ENCODE measurements around the gene SNX1. TPM values are rescaled to one million over a fixed set of nuclear protein-coding genes. Genes with fewer than 3 reads are reported as not detected.

SNX1 gene
- total RNA-seq, 1 experiment from 2014 or later: 24.3 TPM

DNA sequence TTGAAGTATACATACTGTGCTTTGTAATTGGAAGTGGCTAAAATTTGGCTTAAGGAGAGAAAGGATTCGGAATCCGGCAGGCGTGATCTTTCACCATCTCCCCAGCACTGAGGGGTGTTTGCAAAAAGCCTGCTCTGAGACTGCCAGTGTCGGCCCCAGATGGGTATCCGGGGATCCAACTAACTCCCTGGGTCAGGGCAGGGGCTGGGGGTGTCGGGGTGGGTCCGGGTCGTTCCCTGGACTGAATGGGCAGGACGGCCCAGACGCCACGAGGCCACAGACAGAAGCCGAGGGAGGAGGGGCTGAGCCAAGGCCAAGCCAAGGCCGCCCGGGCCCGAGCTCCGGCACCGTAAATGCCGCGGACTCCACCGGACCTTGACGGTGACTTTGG lies 66.7 kb downstream of the SNX1 start:
- intact Hi-C loops (cut with micrococcal nuclease): no loop called here
- Histone ChIP-seq H3K4me2 (ENCODE audit: low read length) (peak overlapping the region; percentile 97), H3K9me2 (replicated peaks; ENCODE audit: low read length) (no peaks in the 10 kb centered on the region), H3K4me1 (ENCODE audit: insufficient read depth, low read length) (peaks cover 11% of the 10 kb centered on the region), H2AFZ (ENCODE audit: low read length) (0 out of 2 replicates have a peak overlapping the region, but pooled peaks have one; percentile 53), H3F3A (ENCODE audit: low read length, unreplicated experiment) (peaks cover 6% of the 10 kb centered on the region), H3K79me2 (ENCODE audit: low read length) (peaks cover 35% of the 10 kb centered on the region), H3K27ac (ENCODE audit: low read length) (peak overlapping the region; percentile 52), H3K4me3 (ENCODE audit: low read length) (peak overlapping the region; percentile 86), H3K9ac (ENCODE audit: low read length) (peak overlapping the region; percentile 98), H3K9me3 (ENCODE audit: low read length) (no peaks in the 10 kb centered on the region), H4K20me1 (ENCODE audit: low read length) (0 out of 2 replicates have a peak, but pooled peaks cover 19% of the 10 kb centered on the region), H3K36me3 (ENCODE audit: low read depth, low read length) (peaks cover 19% of the 10 kb centered on the region), H3K27me3 (ENCODE audit: low read length) (no peaks in the 10 kb centered on the region)
- ChIA-PET CTCF (no interaction called here), POLR2A (ENCODE audit: unreplicated experiment) (interaction anchor here (0.6 kb wide), 1 partner anchor 203 kb away, joined by 3 read pairs; no protein-coding TSS in a partner anchor)
- no TSS peak for BruUV-seq (replicated peaks)
- DNase-seq (no peak), ATAC-seq (peak; percentile 19)
- no peak for TF ChIP-seq EZH2 (IDR thresholded peaks at IDR 0.05; ENCODE audit: low read length, unreplicated experiment)
- no peak for TF ChIP-seq EZH2phosphoT487 (IDR thresholded peaks at IDR 0.05; ENCODE audit: borderline replicate concordance, low read length)
- TF ChIP-seq, protein P1, sequence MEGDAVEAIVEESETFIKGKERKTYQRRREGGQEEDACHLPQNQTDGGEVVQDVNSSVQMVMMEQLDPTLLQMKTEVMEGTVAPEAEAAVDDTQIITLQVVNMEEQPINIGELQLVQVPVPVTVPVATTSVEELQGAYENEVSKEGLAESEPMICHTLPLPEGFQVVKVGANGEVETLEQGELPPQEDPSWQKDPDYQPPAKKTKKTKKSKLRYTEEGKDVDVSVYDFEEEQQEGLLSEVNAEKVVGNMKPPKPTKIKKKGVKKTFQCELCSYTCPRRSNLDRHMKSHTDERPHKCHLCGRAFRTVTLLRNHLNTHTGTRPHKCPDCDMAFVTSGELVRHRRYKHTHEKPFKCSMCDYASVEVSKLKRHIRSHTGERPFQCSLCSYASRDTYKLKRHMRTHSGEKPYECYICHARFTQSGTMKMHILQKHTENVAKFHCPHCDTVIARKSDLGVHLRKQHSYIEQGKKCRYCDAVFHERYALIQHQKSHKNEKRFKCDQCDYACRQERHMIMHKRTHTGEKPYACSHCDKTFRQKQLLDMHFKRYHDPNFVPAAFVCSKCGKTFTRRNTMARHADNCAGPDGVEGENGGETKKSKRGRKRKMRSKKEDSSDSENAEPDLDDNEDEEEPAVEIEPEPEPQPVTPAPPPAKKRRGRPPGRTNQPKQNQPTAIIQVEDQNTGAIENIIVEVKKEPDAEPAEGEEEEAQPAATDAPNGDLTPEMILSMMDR (conservative IDR thresholded peaks at IDR 0.05; ENCODE audit: low read depth, low read length): no peak

DNA sequence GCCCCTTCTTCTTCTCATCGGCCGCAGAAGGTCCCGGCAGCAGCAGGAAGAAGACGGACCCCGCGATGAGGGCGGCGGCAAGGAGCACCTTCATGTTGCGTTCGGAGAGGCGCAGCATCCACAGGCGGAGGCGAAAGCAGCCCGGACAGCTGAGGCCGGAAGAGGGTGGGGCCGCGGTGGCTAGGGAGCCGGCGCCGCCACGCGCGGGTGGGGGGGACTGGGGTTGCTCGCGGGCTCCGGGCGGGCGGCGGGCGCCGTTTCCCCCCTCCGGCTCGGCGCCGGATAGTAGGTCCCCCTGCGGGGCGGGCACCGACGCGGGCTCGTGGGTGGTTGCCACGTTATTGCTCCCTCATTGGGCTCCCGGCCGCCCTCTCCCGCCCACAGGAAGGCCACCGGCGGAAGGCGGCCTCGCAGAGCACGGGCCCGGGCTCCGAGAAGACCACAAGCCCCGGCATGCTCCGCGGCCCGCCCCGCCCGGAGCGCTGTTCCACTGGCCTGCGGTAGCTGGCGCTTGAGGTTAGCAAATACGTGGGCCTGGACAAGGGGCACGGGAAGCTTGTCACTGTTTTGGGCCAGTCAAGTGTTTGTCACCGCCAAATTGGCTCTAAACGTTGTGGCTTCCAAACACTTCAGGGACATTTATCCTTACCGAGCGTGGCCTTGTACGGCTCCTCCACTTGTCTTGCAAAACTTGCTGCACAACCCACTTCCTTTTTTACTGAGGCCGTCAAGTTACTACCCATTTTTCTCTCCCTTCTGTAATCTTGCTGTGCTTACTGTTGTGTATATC lies 67.3 kb downstream of the SNX1 start, which contains the start of gene PPIB:
PPIB (minus strand) TSS at position 154 of the 790 bp plus-strand sequence; CDS start at position 118, 36 bp downstream.
- Histone ChIP-seq H3F3A (ENCODE audit: low read length, unreplicated experiment) (peaks cover 6% of the 10 kb centered on the region), H3K79me2 (ENCODE audit: low read length) (peaks cover 35% of the 10 kb centered on the region), H3K9ac (ENCODE audit: low read length) (peak within 1 kb of the TSS; percentile 98), H3K4me3 (ENCODE audit: low read length) (peak within 1 kb of the TSS; percentile 86), H3K9me2 (replicated peaks; ENCODE audit: low read length) (no peaks in the 10 kb centered on the region), H3K36me3 (ENCODE audit: low read depth, low read length) (peaks cover 14% of the 10 kb centered on the region), H3K4me1 (ENCODE audit: insufficient read depth, low read length) (peaks cover 11% of the 10 kb centered on the region), H4K20me1 (ENCODE audit: low read length) (0 out of 2 replicates have a peak, but pooled peaks cover 18% of the 10 kb centered on the region), H3K27ac (ENCODE audit: low read length) (peak within 1 kb of the TSS; percentile 56), H2AFZ (ENCODE audit: low read length) (peak within 1 kb of the TSS; percentile 94), H3K9me3 (ENCODE audit: low read length) (no peaks in the 10 kb centered on the region), H3K4me2 (ENCODE audit: low read length) (peak within 1 kb of the TSS; percentile 97), H3K27me3 (ENCODE audit: low read length) (no peaks in the 10 kb centered on the region)
- no TSS peak for BruUV-seq (replicated peaks)
- ATAC-seq: peak; percentile 95
- TF ChIP-seq EZH2 (IDR thresholded peaks at IDR 0.05; ENCODE audit: low read length, unreplicated experiment) (no peak), EZH2phosphoT487 (IDR thresholded peaks at IDR 0.05; ENCODE audit: borderline replicate concordance, low read length) (no peak)
- TF ChIP-seq, protein P1 (conservative IDR thresholded peaks at IDR 0.05; ENCODE audit: low read depth, low read length): peak; percentile 48
- intact Hi-C loops (cut with micrococcal nuclease): loop anchor here (1.0 kb wide), 1 partner anchor 193 kb away; the partner anchor contains the start of gene CSNK1G1
- CTCF ChIA-PET: interaction anchor here (0.7 to 1.0 kb wide), 3 partner anchors 14 to 536 kb away, joined by 3 to 4 read pairs (median 3); no protein-coding TSS in a partner anchor
- peak; percentile 95 for DNase-seq
- POLR2A ChIA-PET (ENCODE audit: unreplicated experiment): interaction anchor here (0.6 kb wide), 2 partner anchors 31 to 203 kb away, joined by 3 to 5 read pairs; no protein-coding TSS in a partner anchor
